HG03039 (cell line): ENCODE data around the gene PSMB2.

Source experiments
- ATAC-seq: cut with Tn5 transposase; IDR thresholded peaks from one replicate; pipeline ENCODE4 v1.9.1; 2021; ENCODE audit warnings: mild to moderate bottlenecking, moderate library complexity; ENCODE audit not compliant: unreplicated experiment

The PSMB2 gene

GRCh38 chr1:35644204-35644603 is 2.9 kb upstream of the PSMB2 start:
- ATAC-seq = no peak

- no peak for ATAC-seq
Observed at GRCh38 chr1:35642471-35642955, 1.2 kb upstream of the PSMB2 start.

GRCh38 chr1:35640380-35641232 is 720 bp downstream of the PSMB2 start:
- ATAC-seq = no peak

GRCh38 chr1:35637401-35637809 is 3.9 kb downstream of the PSMB2 start:
- no peak for ATAC-seq

- ATAC-seq = no peak
Observed at GRCh38 chr1:35633547-35633946, 7.8 kb downstream of the PSMB2 start.

GRCh38 chr1:35631396-35631795 is 9.9 kb downstream of the PSMB2 start:
- ATAC-seq = no peak

- ATAC-seq = no peak
Observed at GRCh38 chr1:35629051-35629450, 12.3 kb downstream of the PSMB2 start.

- no peak for ATAC-seq
Observed at GRCh38 chr1:35623832-35624231, 17.5 kb downstream of the PSMB2 start.

- ATAC-seq = no peak
Observed at GRCh38 chr1:35622510-35623178, 18.7 kb downstream of the PSMB2 start.

GRCh38 chr1:35619237-35620121 is 21.8 kb downstream of the PSMB2 start:
- no peak for ATAC-seq

GRCh38 chr1:35615440-35615839 is 25.9 kb downstream of the PSMB2 start:
- ATAC-seq = no peak

GRCh38 chr1:35611655-35612054 is 29.7 kb downstream of the PSMB2 start:
- ATAC-seq = no peak

- no peak for ATAC-seq
Observed at GRCh38 chr1:35605867-35606182, 35.5 kb downstream of the PSMB2 start.

- no peak for ATAC-seq
Observed at GRCh38 chr1:35605071-35605866, 36.1 kb downstream of the PSMB2 start.

- no peak for ATAC-seq
Observed at GRCh38 chr1:35603941-35604340, 37.4 kb downstream of the PSMB2 start.

- no peak for ATAC-seq
Observed at GRCh38 chr1:35603468-35603867, 37.9 kb downstream of the PSMB2 start.

- no peak for ATAC-seq
Observed at GRCh38 chr1:35600593-35600992, 40.7 kb downstream of the PSMB2 start.

- no peak for ATAC-seq
Observed at GRCh38 chr1:35599411-35599810, 41.9 kb downstream of the PSMB2 start.

- no peak for ATAC-seq
Observed at GRCh38 chr1:35598895-35599294, 42.4 kb downstream of the PSMB2 start.

- no peak for ATAC-seq
Observed at GRCh38 chr1:35597870-35598269, 43.5 kb downstream of the PSMB2 start.

- ATAC-seq = no peak
Observed at GRCh38 chr1:35595684-35596083, 45.6 kb downstream of the PSMB2 start.
